ENCODE data around the gene CLCN5. TPM values are rescaled to one million over a fixed set of nuclear protein-coding genes. Genes with fewer than 3 reads are reported as not detected.

The CLCN5 gene
- total RNA-seq, 1 experiment from 2014 or later = 4.9 TPM

DNA sequence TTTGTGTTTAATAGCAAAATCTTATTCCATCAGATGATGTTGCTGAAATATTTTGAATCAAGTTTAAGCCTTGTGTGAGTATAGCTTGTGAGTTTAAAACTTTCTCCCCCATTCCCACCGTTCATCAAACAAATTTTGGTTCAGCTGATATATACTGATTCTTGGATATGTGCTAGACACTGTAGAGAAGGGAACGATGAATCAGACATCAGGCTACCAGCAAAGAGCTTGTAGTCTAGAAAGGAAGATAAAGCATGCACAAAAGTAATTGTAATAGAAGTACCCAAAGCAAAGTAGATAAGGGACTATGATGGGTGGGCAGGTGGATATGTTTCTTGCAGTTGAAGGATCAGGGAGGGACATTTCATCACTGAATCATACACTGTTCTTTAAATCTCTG lies 146.5 kb downstream of the CLCN5 start:
- no peak overlapping the region for H3K27ac Mint-ChIP-seq (ENCODE audit: low read depth, unreplicated experiment)

DNA sequence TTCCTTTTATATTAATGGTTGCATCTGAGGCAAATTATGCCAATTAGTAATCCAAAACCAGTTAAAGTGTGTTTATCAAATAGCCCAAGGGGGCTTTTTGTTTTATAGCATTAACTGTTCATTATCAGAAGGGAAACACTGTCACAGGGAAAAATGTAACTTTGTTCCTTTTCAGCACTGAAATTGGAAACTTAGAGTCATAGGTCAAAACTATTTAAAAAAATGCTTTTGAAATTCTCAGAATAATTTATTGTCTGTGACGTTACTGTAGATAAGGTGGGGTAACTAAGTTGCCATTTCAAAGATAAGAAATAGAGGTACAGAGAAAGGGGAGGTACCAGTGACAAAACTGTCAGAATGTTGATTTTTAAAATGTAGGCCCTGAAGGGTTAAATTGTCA lies 149.1 kb downstream of the CLCN5 start:
- TF ChIP-seq, protein P1, sequence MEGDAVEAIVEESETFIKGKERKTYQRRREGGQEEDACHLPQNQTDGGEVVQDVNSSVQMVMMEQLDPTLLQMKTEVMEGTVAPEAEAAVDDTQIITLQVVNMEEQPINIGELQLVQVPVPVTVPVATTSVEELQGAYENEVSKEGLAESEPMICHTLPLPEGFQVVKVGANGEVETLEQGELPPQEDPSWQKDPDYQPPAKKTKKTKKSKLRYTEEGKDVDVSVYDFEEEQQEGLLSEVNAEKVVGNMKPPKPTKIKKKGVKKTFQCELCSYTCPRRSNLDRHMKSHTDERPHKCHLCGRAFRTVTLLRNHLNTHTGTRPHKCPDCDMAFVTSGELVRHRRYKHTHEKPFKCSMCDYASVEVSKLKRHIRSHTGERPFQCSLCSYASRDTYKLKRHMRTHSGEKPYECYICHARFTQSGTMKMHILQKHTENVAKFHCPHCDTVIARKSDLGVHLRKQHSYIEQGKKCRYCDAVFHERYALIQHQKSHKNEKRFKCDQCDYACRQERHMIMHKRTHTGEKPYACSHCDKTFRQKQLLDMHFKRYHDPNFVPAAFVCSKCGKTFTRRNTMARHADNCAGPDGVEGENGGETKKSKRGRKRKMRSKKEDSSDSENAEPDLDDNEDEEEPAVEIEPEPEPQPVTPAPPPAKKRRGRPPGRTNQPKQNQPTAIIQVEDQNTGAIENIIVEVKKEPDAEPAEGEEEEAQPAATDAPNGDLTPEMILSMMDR (IDR thresholded peaks at IDR 0.05; ENCODE audit: unreplicated experiment) = no peak
- Mint-ChIP-seq H3K27me3 (ENCODE audit: insufficient read depth, unreplicated experiment) (peaks cover 77% of the 10 kb centered on the region), H3K27ac (ENCODE audit: low read depth, unreplicated experiment) (no peak overlapping the region), H3K36me3 (ENCODE audit: insufficient read depth, unreplicated experiment) (peaks cover 4% of the 10 kb centered on the region), H3K9me3 (ENCODE audit: unreplicated experiment) (no peaks in the 10 kb centered on the region), H3K4me1 (ENCODE audit: insufficient read depth, unreplicated experiment) (no peaks in the 10 kb centered on the region), H3K4me3 (ENCODE audit: unreplicated experiment) (no peak overlapping the region)
- BruUV-seq (replicated peaks) = no TSS peak
- intact Hi-C loops (cut with micrococcal nuclease) = no loop called here
- DNase-seq (ENCODE audit: unreplicated experiment) = no peak
- POLR2A ChIA-PET = no interaction called here
- CTCF ChIA-PET = interaction anchor here (0.6 kb wide), 1 partner anchor 525 kb away, joined by 3 read pairs; no protein-coding TSS in a partner anchor

More for the DNA sequence above, 146.5 kb downstream of the CLCN5 start:
- BruUV-seq (replicated peaks) = no TSS peak
- intact Hi-C loops (cut with micrococcal nuclease) = no loop called here
- H3K27me3 Mint-ChIP-seq (ENCODE audit: insufficient read depth, unreplicated experiment) = peaks cover 51% of the 10 kb centered on the region
- CTCF ChIA-PET = interaction anchor here (1.1 to 1.6 kb wide), 2 partner anchors 18 to 153 kb away, joined by 3 to 4 read pairs; no protein-coding TSS in a partner anchor
- H3K9me3 Mint-ChIP-seq (ENCODE audit: unreplicated experiment) = no peaks in the 10 kb centered on the region
- TF ChIP-seq, protein P1 (IDR thresholded peaks at IDR 0.05; ENCODE audit: unreplicated experiment) = no peak
- no peaks in the 10 kb centered on the region for H3K4me1 Mint-ChIP-seq (ENCODE audit: insufficient read depth, unreplicated experiment)
- no peak overlapping the region for H3K4me3 Mint-ChIP-seq (ENCODE audit: unreplicated experiment)
- no peak for DNase-seq (ENCODE audit: unreplicated experiment)
- peaks cover 4% of the 10 kb centered on the region for H3K36me3 Mint-ChIP-seq (ENCODE audit: insufficient read depth, unreplicated experiment)
- POLR2A ChIA-PET = no interaction called here

DNA sequence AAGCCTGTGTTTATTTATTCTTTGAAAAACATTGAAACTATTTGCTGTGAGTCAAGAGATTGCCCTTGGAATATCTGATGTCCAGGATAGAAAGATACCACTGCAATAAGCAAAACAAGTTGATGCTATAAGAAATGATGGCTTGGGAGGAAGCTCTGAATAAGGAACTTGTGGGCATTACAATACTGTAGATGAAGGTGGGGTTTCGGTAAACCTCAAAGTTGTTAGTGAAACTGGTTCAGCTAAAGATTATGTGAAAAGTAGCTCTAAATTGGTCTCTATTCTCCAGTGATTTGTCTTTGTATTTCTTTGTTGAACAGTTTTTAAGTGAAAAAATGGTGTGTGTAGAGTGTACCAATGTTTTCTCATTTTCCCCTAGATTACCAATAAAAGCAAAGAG lies 149.7 kb downstream of the CLCN5 start:
- POLR2A ChIA-PET = no interaction called here
- H3K4me3 Mint-ChIP-seq (ENCODE audit: unreplicated experiment) = no peak overlapping the region
- no TSS peak for BruUV-seq (replicated peaks)

DNA sequence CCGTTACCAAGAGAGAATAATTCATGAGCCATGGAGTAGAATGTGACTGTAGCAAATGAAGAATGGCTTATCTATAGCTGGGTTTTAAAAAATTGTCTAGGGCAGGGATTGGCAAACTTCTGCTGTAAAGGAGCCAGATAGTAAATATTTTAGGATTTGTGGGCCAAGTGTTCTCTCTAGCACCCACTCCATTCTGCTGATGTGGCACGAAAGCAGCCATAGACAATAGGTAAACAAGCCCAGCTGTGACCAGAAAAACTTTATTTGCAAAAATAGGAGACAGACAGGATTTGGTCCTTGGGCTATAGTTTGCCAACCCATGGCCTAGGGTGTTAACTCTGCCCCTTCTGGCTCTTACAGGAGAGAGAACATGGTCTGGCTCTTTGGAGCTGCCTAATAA lies 151.2 kb downstream of the CLCN5 start:
- CTCF ChIA-PET = no interaction called here
- no peak overlapping the region for H3K4me3 Mint-ChIP-seq (ENCODE audit: unreplicated experiment)
- DNase-seq (ENCODE audit: unreplicated experiment) = no peak
- intact Hi-C loops (cut with micrococcal nuclease) = no loop called here
- H3K4me1 Mint-ChIP-seq (ENCODE audit: insufficient read depth, unreplicated experiment) = no peaks in the 10 kb centered on the region
- TF ChIP-seq, protein P1 (IDR thresholded peaks at IDR 0.05; ENCODE audit: unreplicated experiment) = no peak
- H3K36me3 Mint-ChIP-seq (ENCODE audit: insufficient read depth, unreplicated experiment) = peaks cover 4% of the 10 kb centered on the region
- peaks cover 85% of the 10 kb centered on the region for H3K27me3 Mint-ChIP-seq (ENCODE audit: insufficient read depth, unreplicated experiment)
- H3K9me3 Mint-ChIP-seq (ENCODE audit: unreplicated experiment) = no peaks in the 10 kb centered on the region
- no peak overlapping the region for H3K27ac Mint-ChIP-seq (ENCODE audit: low read depth, unreplicated experiment)
- no TSS peak for BruUV-seq (replicated peaks)
- POLR2A ChIA-PET = no interaction called here

More for the DNA sequence above, 149.7 kb downstream of the CLCN5 start:
- CTCF ChIA-PET = interaction anchor here (0.6 to 0.9 kb wide), 3 partner anchors 9 to 524 kb away, joined by 3 read pairs; no protein-coding TSS in a partner anchor
- intact Hi-C loops (cut with micrococcal nuclease) = no loop called here
- H3K36me3 Mint-ChIP-seq (ENCODE audit: insufficient read depth, unreplicated experiment) = peaks cover 4% of the 10 kb centered on the region
- no peak overlapping the region for H3K27ac Mint-ChIP-seq (ENCODE audit: low read depth, unreplicated experiment)
- no peak for DNase-seq (ENCODE audit: unreplicated experiment)
- TF ChIP-seq, protein P1 (IDR thresholded peaks at IDR 0.05; ENCODE audit: unreplicated experiment) = no peak
- peaks cover 83% of the 10 kb centered on the region for H3K27me3 Mint-ChIP-seq (ENCODE audit: insufficient read depth, unreplicated experiment)
- no peaks in the 10 kb centered on the region for H3K9me3 Mint-ChIP-seq (ENCODE audit: unreplicated experiment)
- no peaks in the 10 kb centered on the region for H3K4me1 Mint-ChIP-seq (ENCODE audit: insufficient read depth, unreplicated experiment)

Data from MCF 10A (cell line).